HL-60 (cell line): ENCODE results near the gene HOXD13.

ENCODE experiments used
- GABPA ChIP-seq: IDR thresholded peaks from 2 replicates; pipeline ENCODE4 v1.6.1; 2012; ENCODE audit warnings: low read depth
- POLR2AphosphoS5 ChIP-seq: IDR thresholded peaks from 2 replicates; pipeline ENCODE4 v1.6.1; 2012; ENCODE audit warnings: low read depth
- REST ChIP-seq: IDR thresholded peaks from 2 replicates; pipeline ENCODE4 v1.6.1; 2012; ENCODE audit warnings: low read depth; ENCODE audit not compliant: insufficient replicate concordance
- SPI1 ChIP-seq: IDR thresholded peaks from 2 replicates; pipeline ENCODE4 v1.6.1; 2012; ENCODE audit warnings: low read depth, mild to moderate bottlenecking, borderline replicate concordance
- TF ChIP-seq, protein P1 (sequence below): IDR thresholded peaks from one replicate; pipeline ENCODE4 v1.5.1; 2011; ENCODE audit warnings: low read length, control low read depth, inconsistent platforms; ENCODE audit not compliant: insufficient read depth

DNA sequence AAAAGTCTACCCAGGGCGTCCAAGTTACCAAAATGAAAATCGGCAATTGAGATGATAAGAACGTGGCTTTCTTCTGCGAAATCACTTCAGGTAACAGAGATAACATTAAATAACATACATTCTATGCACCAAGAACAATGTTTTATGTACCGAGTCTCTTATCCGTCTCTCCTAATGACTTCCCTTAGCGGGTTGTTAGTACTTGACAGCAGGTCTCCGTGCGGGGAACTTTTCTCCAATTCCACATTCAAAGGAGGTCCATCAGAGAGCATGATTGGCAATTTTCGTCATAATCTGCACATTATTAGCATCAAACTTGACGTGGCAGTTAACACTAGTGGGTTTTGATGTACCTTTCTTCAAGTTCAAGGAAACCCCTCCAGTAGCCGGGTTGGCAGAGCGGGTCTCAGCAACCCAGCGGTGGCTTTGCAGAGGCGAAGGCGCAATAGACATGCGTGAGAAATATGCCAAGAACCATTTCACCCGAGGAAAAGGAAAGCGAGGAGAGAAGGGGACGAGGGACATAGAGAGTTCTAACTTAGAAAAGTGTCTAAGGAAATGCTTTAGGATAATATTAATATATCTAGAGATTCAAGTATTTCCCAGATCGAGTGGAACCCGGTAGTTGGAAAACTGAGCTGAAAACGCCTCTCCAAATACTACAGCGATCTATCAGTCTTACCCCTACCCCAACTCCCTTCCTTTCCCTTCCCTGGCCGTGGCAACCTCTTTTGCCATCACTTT, 13.8 kb upstream of the HOXD13 start:
- TF ChIP-seq, protein P1, sequence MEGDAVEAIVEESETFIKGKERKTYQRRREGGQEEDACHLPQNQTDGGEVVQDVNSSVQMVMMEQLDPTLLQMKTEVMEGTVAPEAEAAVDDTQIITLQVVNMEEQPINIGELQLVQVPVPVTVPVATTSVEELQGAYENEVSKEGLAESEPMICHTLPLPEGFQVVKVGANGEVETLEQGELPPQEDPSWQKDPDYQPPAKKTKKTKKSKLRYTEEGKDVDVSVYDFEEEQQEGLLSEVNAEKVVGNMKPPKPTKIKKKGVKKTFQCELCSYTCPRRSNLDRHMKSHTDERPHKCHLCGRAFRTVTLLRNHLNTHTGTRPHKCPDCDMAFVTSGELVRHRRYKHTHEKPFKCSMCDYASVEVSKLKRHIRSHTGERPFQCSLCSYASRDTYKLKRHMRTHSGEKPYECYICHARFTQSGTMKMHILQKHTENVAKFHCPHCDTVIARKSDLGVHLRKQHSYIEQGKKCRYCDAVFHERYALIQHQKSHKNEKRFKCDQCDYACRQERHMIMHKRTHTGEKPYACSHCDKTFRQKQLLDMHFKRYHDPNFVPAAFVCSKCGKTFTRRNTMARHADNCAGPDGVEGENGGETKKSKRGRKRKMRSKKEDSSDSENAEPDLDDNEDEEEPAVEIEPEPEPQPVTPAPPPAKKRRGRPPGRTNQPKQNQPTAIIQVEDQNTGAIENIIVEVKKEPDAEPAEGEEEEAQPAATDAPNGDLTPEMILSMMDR, result no peak
- TF ChIP-seq GABPA (no peak), POLR2AphosphoS5 (no peak), REST (no peak), SPI1 (no peak)
